ENCODE measurements around the gene LINS1. TPM values are rescaled to one million over a fixed set of nuclear protein-coding genes. Genes with fewer than 3 reads are reported as not detected.
A peak's percentile ranks its signal among the peaks of the same experiment; 100 is the strongest.

LINS1 gene
- total RNA-seq, 4 donors from 2014 or later: 16.3 to 32.2 (median 22.8) TPM

- DNase-seq (ENCODE audit: low spot score): no peak
Observed at GRCh38 chr15:100627789-100628395, 25.9 kb upstream of the LINS1 start.

DNA sequence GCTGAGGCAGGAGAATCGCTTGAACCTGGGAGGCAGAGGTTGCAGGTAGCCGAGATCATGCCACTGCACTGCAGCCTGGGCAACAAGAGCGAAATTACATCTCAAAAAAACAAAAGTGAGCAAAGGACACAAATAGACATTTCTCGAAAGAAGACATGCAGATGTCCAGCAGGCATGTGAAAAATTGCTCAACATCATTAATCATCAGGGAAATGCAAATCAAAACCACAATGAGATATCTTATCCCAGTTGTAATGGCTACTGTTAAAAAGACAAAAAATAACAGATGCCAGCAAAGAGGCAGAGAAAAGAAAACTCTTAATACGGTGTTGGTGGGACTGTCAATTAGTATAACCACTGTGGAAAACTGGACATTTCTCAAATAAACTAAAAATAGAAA is 21.3 kb upstream of the LINS1 start:
- ATAC-seq (ENCODE audit: low FRiP score) (no peak), DNase-seq (ENCODE audit: low spot score) (no peak)
- TF ChIP-seq CTCF (IDR thresholded peaks at IDR 0.05): no peak

More at GRCh38 chr15:100627789-100628395, 25.9 kb upstream of the LINS1 start:
- peak; percentile 79 for ATAC-seq (ENCODE audit: low FRiP score)
- peak in 2 of 3 donors; percentile 36 to 75 for TF ChIP-seq CTCF (IDR thresholded peaks at IDR 0.05)

- DNase-seq (ENCODE audit: low spot score) (no peak), ATAC-seq (ENCODE audit: low FRiP score) (no peak)
- TF ChIP-seq CTCF (IDR thresholded peaks at IDR 0.05): no peak
Observed at GRCh38 chr15:100616700-100617099, 14.7 kb upstream of the LINS1 start.

DNA sequence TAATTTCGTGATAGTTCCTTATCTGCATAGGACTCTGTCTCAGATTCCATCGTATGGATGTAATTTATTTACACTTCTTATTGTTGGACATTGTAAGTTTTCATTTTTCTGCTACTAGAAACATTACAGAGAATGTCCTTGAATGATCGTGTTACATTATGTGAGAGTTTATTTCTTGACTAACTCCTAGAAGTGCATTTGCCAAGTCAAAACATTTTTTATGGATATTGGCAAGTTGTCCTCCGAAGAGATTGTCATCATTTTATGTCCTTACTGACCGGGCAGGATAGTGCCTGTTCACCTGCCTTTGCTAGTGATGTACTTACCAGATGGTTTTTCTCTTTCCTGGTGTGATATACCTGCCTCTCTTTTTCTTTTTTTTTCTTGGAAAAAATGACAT is 13.8 kb upstream of the LINS1 start:
- no peak for DNase-seq (ENCODE audit: low spot score)
- no peak for TF ChIP-seq CTCF (IDR thresholded peaks at IDR 0.05)

DNA sequence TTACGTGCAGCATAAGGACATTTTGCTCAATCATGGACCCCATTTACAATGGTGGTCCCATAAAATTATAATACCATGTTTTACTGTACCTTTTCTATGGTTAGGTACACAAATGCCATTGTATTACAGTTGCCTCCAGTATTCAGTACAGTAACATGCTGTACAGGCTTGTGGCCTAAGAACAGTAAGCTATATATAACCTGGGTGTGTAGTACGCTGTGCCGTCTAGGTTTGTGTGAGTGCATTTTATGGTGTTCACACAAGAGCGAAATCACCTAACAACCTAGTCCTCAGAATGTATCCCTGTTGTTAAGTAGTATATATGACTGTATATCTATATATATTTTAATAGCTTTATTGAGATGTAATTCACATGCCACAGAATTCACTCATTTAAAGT is 12.9 kb upstream of the LINS1 start:
- no peak for DNase-seq (ENCODE audit: low spot score)
- no peak for ATAC-seq (ENCODE audit: low FRiP score)
- TF ChIP-seq CTCF (IDR thresholded peaks at IDR 0.05): no peak

More for the DNA sequence above, 13.8 kb upstream of the LINS1 start:
- no peak for ATAC-seq (ENCODE audit: low FRiP score)

- ATAC-seq (ENCODE audit: low FRiP score) (no peak), DNase-seq (ENCODE audit: low spot score) (no peak)
- TF ChIP-seq CTCF (IDR thresholded peaks at IDR 0.05): no peak
Observed at GRCh38 chr15:100614336-100614735, 12.4 kb upstream of the LINS1 start.

DNA sequence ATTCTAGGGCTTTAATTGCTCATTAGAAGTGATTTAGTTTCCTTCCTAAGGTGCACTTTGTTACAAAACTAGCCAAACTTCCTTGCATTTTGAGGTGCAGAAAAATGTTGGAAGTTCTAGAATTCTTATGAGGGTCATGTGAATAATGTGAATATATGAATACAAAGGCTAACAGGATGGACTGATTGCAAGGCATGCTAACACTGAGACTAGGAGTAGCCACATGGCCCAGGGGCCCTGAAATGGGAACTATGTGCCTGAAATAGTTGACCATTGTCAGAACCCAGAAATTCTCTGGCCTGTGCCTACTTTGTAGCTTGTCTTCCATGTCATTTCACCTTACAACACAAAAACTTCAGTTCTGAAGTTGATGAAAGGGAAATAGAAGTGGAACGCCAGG is 11.2 kb upstream of the LINS1 start:
- DNase-seq (ENCODE audit: low spot score) (no peak), ATAC-seq (ENCODE audit: low FRiP score) (no peak)
- no peak for TF ChIP-seq CTCF (IDR thresholded peaks at IDR 0.05)

All from omental fat pad (tissue), 4 donors.